GM19023 (cell line): ENCODE measurements around the gene FBLN2.
"Not testable (repeated sequence)": the region's sequence is repeated elsewhere in the genome, so short reads cannot be mapped to it uniquely, and the experiment has no call there.

ENCODE experiments used
- ATAC-seq: cut with Tn5 transposase; IDR thresholded peaks from one replicate; pipeline ENCODE4 v1.9.1; 2021; ENCODE audit warnings: mild to moderate bottlenecking, moderate library complexity; ENCODE audit not compliant: unreplicated experiment

FBLN2 gene

DNA sequence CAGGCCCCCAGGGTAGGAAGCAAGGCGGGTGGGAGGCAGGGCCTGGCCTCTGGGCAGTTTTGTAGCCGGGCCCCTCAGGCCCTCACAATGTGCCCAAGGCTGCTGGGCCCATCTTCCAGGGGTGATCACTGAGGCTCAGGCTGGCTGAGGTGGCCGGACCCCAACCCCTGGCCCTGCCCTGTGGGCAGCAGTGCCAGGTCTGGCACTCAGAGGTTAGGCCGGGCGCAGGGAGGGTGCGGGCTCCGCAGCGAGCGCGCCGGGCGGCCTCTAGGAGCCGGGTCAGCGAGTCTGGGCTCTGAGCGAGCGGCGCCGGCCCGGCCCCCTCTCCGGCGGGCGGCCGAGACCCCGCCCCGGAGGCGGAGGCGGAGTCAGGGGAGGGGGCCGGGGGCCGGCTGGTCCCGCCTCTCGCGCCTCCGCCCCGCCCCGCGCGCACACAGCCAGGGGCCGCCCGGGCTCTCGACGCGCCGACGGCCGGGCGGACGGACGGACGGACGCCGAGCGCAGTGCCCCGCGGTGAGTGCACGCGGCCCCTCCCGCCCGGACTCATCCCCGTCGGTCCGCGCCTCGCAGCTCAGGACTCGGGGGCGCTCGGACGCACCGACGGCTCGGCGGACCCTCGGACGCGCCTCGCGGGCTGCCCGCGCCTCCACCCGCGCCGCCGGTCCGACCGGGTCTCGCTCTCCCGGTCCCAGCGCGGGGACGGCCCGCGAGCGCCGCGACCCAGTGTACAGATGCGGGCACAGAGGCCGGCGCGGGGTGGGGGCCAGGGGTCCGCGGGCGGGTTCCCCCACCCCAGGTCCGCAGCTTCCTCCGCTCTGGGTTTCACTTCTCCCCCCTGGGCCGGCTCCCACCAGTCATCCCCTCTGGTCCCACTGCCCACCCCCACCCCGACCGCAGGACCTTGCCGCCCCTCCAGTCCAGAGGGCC lies at the start of gene FBLN2:
FBLN2 (plus strand) TSS at position 430 of the 927 bp plus-strand sequence. CDS start 21,231 bp downstream, outside the sequence.
- ATAC-seq: no peak

DNA sequence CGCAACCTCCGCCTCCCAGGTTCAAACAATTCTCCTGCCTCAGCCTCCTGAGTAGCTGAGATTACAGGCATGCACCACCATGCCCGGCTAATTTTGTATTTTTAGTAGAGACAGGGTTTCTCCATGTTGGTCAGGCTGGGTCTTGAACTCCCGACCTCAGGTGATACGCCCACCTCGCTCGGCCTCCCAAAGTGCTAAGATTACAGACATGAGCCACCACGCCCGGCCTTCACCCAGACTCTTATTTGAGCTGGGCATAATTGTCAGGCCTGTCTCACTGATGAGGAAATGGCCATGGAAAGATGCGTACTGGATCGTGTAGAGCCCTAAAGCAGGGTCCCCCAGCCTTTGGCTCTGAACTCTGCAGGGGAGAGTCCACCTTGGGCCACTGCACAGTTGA lies 49.7 kb upstream of the FBLN2 start:
- not testable (repeated sequence) for ATAC-seq

DNA sequence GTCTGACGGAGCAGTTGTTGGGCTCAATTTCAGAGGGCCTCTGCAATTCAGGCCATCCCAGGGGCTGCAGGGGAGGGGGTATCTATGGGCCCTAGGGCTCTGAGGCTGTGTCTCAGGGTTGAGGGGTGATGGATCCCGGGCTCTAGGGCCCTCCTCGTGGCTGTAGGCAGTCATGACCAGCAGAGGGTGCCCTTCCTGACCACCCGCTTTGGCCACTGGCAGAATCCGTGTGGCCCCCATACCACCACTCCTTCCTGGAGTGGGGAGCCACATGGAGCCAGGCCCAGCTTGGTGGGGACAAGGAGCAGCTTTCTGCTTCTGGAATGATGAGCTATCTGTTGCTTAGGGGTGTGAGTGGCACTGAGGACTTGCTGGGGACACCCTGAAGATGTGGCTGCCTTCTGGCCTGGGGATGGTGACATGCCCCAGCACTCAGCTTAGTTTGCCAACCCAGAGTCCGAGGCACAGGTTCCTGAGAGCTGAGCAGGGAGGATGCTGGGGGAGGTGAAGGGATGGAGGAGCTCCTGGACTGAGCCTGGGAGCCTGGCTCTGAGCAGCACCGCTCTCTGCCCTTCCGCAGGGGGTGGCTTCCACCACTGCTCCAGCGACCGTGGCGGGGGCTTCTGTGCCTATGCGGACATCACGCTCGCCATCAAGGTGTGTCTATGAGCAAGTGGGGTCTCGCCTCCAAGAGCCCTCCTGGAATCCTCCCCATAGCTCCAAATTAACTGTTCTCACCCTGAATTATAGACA lies 48.6 kb upstream of the FBLN2 start:
- no peak for ATAC-seq

DNA sequence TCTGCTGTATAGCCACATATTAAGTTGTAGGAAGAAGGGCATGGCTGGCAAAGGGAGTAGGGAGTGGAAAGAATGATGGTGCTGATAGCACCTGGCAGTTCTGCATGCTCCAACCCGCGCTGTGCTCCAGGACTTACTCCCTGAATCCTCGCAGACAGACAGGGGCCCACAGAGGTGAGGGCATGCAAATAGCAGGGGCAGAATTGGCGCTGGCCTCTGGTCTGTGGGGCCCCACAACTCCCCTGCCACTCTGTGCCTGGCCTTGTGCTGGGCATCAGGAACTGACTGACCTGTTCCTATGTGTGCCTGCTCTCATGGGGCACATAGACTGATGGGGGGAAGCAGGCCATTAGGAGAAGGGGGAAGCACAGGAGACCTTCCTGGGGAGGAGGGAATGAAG lies 47.9 kb upstream of the FBLN2 start:
- ATAC-seq: no peak

DNA sequence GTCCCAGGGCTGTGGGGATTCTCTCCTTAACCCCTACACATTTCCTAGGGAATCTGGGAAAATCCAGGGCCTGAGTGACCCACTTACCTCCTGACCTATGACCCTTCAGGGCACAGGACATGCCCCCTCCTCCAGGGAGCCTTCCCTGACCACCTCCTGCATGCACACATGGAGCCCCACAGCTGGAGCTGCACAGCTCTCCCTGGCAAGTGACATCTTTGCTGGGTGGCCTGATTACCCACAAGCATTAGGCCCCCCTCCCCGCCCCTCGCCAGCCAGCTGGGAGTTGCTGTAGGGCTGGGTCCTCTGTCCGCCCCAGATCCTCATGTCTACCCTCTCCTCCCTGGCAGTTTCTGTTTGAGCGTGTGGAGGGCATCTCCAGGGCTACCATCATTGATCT lies 47.4 kb upstream of the FBLN2 start:
- ATAC-seq: no peak

DNA sequence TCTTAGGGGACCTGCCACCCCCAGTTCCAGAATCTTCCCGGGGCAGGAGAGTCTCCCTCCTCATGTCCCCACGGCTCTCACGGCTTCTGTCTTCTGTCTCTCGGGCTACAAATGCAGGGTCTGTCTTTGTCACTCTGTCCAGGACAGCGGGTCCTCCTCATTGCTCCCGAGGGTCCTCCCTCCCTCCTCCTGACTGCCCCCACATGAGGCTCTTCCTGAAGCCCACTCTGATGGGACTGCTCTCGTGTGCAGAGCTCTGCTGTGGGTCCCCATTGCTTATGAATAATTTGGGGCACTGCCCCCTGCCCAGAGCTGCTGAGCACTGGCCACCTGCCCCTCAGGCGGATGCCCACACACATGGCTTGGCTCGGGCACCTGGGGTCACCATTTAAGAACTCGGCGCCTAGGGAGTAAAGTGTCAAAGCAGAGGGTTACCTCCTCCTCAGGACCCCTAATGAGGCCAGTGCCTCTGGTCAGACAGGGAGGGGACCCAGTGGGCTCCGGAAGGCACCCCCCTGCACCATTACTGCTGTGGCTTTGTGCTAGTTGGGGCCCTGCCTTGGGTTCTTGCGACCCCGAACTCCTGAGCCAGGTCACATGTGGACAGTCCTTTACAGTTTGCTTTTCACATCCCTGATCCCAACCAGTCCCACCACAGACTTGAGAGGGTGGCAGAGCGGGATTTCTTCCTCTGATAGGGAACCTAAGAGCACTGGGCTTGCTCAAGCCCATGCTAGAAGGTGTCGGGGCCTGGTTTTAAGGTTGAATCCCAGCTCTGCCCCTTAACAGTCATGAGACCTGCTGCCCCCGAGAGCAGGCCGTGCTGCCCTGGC lies 46.8 kb upstream of the FBLN2 start:
- ATAC-seq: no peak

DNA sequence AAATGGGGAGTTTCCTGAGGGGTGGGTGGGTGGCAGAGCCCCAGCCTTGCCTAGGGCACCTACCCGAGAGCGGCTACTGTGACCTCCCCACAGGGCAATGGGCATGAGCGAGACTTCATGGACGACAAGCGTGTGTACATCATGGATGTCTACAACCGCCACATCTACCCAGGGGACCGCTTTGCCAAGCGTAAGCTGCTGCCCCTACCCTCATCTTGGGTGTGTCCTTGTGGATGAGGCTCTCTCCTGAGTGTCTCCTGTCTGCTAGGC lies 46.2 kb upstream of the FBLN2 start:
- no peak for ATAC-seq

DNA sequence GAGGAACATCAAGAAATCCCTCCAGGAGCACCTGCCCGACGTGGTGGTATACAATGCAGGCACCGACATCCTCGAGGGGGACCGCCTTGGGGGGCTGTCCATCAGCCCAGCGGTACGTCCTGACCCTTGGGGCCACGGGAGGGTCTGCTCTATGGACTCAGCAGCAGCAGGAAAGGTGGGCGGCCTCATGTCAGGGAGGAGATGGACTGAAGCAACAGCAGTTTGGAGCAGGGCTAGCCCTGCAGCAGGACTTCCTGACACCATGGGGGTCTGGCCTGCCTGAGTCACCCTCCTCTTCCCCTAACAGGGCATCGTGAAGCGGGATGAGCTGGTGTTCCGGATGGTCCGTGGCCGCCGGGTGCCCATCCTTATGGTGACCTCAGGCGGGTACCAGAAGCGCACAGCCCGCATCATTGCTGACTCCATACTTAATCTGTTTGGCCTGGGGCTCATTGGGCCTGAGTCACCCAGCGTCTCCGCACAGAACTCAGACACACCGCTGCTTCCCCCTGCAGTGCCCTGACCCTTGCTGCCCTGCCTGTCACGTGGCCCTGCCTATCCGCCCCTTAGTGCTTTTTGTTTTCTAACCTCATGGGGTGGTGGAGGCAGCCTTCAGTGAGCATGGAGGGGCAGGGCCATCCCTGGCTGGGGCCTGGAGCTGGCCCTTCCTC lies 44.6 kb upstream of the FBLN2 start:
- no peak for ATAC-seq

DNA sequence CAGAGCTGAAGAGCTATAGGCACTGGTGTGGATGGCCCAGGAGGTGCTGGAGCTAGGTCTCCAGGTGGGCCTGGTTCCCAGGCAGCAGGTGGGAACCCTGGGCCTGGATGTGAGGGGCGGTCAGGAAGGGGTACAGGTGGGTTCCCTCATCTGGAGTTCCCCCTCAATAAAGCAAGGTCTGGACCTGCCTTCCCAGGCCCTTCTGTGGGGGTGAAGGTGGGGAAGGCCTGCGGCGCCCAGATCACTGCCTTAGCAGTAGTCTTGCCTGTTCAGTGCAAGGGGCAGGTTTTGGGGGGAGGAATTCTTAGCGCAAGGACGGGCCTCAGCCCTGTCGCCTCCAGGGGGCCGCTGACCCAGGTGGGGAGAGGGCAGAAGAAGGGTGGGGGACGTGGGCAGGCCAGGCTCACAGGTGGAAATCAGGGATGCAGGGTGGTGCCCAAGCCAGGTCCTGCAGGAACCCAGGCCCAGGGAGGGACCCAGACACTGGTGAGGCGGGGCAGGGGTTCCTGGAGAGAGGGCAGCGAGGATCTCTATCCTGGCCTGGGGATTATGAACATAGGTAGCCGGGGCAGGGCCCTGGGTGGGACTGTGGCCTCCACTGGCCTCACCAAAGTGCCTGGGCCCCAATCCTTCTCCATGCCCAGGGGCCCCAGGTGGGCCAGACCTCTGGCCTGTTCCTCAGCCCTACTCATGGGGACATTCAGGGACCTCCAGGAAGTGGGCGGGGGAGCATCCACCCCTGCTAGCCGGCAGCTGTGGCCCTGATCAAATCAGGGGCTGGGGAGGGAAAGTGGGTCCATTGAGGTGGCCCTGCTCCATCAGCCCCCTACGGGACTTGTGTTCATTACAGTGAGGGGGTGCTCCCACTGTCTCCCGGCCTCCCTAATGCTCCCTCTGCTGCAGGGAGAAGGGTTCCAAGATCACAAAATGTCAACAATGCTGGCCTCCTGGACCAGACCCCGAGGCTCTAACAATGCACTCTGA lies 43.5 kb upstream of the FBLN2 start:
- ATAC-seq: no peak

DNA sequence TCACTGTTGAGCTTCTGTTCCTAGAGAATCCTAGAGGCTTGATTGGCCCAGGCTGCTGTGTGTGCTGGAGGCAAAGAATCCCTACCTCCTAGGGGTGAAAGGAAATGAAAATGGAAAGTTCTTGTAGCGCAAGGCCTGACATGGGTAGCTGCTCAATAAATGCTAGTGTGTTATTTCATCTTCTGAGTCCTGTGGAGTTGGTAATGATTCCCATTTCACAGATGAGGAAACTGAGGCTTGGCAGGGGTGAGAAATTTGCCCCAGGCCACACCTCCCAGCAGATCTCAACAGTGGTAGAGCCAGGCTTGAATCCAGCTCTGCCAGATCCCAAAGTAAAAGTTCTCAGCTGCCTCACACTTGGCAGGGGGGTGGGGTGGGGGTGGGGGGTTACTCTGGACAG lies 42.7 kb upstream of the FBLN2 start:
- no peak for ATAC-seq

DNA sequence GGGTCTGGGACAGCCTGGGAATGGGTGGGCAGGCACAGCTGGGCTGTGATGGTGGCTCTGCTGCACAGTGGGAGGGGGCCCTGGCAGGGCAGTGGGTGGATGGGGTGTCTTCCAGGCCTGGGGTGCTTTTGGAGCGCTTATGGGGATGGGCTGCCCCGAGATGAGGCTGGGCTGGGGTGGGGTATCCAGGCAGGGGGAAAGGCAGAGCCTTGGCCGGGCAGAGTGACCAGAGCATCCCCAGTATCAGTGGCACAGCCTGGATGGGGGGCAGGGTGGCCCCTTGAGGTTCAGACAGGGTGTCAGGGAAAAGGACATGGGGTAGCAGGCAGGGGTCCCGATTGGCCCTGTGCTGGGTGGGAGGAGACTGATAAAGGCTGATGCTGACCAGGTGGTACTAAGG lies 42.2 kb upstream of the FBLN2 start:
- ATAC-seq: no peak

DNA sequence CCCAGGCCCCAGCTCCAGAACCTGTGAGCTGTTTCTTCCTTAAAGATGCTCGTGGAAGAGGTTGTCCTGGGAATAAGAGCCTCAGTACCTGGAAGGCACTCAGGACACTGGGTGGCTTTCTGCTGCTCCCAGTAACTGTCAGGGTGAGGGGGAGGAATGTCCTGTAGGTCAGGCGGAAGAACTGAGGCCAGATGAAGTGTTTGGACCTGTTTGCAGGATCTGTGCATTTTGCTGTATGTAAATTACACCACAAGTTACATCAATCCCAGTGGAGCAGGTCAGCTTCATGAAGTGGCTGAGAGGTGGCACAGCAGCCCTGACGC lies 41.7 kb upstream of the FBLN2 start:
- ATAC-seq: no peak

DNA sequence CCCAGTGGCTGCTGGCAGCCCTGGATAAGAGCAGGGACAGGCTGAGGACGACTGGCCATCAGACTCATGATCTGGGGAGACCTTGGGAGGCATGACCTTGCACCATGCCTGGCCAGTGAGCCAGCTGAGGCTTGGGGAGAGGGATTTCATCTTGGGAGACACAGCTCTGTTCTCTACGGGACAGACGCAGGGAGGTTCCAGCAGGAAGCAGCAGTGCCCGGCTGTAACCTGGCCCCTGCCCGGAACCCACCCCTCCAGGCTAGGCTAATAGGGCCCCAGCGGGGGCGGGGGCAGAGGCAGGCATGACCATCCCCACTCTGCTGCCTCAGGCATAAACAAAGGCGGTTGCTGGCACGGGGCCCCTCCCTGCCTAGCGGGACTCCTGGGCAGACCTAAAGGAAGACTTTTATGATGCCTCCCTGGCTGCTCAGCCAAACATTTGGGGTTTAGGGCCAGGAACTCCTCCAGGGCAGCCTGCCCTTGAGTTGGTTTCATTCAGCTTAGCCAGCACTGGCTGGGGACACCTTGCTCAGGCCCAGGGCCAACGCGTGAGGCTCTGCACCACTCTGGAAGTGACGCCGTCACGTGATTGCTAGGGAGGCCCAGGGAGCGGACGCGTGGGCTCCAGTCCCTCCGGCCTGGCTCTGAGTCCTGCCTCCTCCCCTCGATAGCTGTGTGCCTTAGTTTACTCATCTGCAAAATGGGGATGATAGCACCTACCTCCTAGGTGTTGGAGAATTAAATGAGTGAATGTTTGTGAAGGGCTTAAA lies 41.2 kb upstream of the FBLN2 start:
- no peak for ATAC-seq

DNA sequence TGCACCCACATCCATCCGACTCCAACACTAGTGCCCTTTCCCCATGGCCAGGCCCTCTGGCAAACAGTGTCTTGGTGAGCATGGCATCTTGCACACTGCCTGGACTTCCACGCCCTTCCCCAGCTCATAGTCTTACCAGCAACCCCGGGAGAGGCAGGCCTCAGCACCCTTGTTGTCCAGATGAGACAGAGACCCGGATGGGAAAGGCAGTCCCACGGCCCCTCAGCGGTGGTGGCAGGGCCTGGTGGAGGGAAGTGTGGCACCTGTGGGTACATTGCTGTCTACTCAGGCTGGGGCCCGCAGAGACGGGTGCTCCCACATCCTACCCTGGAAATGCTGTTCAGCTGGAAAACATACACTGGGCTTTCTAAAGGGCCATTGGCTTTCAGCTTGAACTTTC lies 40.4 kb upstream of the FBLN2 start:
- ATAC-seq: no peak

DNA sequence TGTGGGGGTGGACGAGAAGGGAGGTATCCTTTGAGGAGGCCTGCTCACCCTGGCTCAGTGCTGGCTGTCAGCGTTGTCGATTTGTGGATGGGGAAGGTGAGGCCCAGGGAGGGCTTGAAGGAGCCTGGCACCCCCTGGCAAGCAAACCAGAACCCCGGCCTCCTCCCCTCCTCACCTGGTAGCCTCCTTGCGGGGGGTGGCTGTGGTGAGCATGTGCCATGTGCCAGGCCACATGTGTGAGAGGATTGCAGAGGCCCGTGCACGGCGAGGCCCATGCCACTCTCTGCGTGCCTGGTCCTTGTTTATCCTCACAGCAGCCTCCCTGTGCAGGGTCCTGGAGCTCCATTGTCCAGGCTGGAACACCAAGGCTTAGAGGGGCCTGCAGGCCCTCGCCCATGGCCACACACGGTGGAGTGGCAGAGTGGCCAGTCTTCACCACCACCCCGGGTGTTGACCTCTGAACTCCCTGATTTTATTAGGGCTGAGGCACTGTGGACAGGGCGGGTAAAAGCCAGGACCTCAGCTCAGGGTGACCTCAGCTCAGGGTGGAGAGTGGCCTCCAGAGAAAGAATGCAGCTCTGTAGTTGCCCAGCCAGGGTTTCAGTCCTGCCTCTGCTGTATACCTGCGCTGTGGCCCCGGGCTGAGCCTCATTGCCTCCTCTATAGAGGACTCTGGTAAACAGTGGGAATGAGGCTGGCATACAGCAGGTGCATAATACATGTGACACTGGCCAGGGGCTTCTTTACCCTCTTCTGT lies 39.7 kb upstream of the FBLN2 start:
- no peak for ATAC-seq

DNA sequence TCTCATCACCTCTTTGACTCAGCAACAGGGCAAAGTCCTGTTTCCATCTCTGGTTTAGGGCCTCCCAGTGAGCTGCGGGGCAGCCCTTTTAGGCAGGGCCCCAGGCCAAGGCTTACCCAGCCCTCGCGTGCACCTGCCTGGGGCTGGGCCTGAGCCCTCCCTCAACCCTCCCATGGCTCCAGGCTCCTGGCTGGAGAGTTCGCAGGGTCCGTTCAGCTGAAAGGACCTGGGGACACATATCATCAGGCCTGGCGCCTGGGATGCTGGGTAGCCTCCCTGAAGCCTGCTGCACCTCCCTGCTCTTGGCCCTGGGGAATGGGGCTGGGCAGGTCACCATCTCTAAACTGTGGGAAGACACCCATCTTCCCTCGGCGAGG lies 39.1 kb upstream of the FBLN2 start:
- ATAC-seq: no peak

DNA sequence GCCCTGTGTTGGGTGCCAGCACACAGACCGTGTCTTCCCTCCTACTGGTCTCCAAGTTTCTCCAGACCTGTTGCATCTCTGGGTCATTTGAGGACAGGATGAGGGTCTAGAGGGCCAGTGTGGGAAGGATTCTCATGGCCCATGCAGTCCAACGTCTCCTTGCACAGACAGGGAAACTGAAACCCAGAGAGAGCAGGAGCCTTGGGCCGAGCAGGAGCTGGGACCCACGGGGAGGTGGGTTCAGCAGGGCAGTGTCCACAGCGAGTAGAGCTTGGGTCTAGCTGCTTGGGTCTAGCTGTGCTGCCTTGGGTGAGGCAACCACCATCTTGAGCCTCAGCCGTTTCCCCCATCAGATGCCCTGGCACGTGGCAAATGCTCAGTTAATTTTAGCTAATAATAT lies 36.5 kb upstream of the FBLN2 start:
- ATAC-seq: no peak

DNA sequence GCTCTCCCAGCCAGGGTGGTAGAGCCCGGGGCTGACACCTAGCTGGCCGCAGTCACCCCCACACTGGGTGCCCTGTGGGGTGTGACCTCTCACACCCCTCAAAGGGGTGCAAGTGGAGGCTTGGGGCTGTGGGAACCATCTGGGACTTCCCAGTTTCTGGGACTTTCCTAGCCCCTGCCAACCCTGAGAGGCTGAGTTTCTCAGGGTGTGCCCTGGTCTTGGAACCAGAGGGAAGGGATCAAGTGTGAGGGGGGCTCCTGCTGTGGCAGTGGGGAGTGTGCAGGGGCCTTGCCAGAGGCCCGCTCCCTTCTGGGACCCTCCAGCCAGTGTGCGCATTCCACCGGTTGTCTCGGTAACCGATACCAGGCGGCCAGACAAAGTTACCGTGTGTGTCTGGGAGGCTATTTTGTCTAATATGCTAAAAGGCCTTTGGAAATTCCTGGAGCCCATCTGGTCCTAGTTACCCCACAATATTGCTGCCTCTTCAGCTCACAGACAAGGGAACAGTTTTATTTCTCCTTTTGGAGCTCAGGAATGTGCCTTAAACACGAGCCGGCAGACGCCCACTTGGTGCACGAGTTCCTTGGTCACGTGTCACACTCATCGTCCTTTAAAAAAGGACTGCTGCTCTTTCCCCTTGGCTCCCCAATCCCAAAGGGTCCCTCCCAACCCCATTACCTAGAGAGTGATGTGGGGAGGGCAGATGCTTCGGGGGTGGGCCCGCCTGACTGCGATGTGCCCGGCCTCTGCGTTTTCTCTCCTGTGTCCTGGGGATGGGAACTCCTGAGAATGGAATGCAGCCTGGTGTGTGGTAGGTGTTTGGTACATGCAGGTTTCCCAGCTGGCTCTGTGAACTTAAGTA lies 35.6 kb upstream of the FBLN2 start:
- no peak for ATAC-seq
